DMS 273 treated with DMSO at 0.1 percent for 48 hours (cell line): ENCODE measurements around the gene CAPN1.
"Not testable (repeated sequence)": the region's sequence is repeated elsewhere in the genome, so short reads cannot be mapped to it uniquely, and the experiment has no call there.

Source experiments
- DNase-seq: peaks from one replicate; lab custom pipeline; 2025; lab: John Stamatoyannopoulos, UW

CAPN1 gene

DNA sequence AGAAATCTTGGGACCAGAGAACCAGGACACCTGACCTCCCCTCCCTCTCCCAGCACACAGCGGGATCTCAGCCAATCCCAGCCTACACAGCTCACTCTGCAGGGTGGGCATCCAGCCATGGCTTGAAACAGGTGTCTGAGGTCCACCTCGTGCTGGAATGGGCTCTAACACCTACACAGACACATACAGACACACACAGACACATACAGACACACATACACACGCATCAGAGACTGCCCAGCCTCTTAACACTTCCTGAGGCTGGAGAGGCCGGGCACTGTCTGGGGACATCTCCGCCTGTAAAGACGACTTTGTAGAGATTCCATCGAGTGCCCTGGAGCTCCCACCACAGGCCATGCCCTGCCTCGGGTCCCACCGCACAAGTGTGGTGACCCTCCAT lies 36.7 kb downstream of the CAPN1 start:
- no peak for DNase-seq

DNA sequence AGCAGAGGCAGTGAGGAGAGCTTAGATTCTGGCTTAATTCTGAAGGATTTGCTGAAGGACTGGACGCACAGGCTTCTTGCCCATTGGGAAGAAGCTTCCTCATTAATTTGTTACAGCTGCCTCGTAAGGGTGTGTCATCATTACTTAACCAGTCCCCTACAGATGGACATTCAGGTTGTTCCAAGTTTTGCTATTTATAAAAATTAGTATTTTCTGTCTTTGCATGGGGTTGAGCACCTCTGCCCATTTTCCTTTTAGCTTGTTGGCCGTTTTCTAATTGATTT lies 38.1 kb downstream of the CAPN1 start:
- DNase-seq, result no peak

DNA sequence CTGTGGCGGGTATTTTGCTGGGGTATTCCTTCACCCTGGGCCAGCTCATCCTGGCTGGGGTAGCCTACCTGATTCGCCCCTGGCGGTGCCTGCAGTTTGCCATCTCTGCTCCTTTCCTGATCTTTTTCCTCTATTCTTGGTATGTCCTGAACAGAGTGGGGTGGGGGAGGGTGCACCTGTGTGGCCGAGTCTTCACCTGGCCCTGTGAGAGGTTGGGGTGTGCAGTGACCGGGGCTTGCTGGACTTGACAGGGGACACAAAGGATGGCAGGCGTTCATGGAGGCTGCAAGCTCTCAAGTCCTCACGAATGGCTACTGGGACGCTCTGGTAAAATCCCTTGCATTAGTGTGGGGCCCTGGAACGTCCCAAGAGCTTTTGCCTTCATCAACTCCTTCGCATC lies 39.3 kb downstream of the CAPN1 start:
- DNase-seq, result no peak

DNA sequence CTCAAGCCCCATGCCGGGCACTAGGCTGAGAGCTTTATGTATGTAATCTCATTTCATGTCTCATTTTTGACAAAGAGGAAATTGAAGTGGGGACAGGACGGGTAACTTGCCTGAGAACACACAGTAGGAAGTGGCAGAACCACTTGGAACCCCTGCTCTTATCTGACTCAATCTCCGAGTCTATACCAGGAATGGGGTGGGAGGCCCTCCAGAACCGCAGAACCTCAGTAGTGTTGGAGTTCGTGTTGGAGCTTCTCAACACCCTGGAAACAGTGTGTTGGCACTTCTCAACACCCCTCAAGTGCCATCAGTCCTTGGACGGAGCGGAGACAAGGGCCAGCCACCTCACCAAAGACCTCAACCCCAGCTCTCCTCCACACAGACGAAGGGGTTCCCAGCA lies 41.3 kb downstream of the CAPN1 start:
- no peak for DNase-seq

DNA sequence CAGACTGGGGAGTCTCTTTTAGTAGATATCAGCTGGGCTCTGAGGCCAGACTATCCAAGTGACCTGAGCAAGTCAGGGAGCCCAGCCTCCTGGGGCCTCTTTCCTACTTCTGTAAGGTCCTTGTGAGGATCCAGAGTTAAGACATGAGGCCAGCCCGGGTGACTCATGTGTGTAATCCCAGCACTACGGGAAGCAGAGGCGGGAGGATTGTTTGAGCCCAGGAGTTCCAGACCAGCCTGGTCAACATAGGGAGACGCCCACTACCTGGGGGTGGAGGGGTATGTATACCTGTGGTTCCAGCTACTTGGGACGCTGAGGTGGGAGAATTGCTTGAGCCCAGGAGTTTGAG lies 43.2 kb downstream of the CAPN1 start:
- no peak for DNase-seq

DNA sequence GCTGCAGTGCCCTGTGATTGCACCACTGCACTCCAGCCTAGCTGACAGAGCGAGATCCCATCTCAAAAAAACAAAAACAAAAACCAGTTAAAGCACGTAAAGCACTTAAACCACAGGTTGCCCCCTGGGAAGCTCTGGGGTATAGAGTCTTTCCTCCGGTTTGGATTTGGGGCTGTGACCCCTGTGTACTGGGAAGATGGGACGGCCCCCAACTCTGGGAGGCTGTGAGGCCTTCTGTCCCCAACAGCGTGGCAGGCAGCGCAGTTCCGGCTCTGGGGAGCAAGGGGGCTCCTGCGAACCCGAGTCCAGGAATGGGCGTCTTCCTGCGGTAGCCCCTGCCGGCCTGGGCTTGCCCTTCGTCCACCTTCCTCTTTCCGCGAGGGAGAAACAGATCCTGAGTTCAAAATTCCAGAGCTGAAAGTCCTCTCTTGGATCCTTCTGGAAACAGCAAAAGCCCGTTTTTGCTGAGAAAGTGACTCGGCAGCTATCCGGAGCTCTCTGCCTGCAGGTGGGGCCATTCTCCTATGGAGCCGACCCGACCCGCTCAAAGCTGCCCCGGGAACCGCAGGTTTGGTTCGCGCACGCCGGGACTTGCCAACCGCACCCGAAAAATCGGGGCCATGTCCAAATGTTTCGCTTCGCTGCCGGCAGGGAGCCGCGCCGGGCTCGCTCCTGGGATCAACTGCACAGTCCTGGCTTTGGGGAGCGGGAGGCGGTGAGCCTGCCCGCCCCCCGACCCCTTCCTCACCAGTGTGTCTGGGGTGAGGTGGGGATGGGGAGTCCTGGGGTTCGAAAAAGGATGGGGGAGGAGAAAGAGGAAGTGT lies 43.8 kb downstream of the CAPN1 start:
- DNase-seq, result no peak

DNA sequence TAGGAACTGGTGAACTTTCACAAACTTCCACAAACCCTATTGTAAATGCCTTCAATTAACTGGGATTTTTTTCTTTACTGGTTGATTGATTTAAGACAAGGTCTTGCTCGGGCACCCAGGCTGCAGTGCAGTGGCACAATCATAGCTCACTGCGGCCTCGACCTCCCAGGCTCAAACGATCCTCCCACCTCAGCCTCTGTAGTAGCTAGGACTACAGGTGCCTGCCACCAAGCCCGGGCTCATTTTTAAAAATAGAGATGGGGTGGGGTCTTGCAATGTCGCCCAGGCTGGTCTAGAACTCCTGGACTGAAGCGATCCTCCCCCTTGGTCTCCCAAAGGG lies 44.3 kb downstream of the CAPN1 start:
- no peak for DNase-seq

DNA sequence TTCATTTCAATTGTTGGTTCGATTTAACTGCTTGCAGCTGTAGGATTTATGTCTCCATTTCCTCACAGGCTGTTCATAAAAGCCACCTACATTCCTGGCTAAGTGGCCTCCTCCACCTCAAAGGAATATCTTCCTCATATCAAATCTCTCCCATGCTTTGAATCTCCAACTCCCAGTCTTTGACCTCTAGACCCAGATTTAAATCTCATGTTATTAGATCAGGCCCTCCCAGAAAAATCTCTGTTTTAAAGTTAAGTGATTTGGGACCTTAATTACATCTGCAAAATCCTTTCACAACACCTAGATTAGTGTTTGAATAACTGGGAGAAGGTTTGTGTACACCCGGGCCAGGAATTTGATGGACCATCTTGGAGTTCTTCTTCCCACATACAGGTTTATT lies 46.2 kb downstream of the CAPN1 start:
- DNase-seq, result no peak

DNA sequence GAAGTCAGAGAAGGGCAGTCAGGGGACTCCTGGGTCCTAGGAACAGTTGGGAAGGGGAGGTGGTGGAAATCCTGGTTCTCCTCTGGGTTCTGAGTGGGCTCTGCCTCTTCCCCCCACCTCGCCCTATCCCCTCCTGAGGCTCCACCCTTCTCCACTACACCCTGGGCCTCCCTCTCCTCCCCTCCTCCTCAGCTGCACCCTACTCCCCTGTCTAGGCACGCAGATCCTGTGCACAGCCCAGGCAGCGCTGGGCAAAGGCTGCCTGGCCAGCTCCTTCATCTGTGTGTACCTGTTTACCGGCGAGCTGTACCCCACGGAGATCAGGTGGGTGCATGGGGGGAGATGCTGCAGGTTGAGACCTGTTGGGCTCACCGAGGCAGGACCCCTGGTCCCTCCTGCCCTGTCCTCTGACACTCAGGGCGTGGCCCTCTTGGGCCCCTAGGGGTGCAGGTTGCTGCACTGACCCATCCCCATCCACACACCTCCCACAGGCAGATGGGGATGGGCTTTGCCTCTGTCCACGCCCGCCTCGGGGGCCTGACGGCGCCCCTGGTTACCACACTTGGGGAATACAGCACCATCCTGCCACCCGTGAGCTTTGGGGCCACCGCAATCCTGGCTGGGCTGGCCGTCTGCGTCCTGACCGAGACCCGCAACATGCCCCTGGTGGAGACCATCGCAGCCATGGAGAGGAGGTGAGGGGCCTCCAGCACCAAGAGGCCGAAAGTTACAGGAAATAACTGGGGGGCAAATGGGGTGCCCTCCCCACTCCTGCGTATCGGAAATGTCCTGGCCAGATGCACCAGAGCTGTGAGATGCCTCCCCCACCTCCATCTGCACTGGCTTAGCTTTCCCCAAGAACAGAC lies 54.7 kb downstream of the CAPN1 start:
- no peak for DNase-seq

DNA sequence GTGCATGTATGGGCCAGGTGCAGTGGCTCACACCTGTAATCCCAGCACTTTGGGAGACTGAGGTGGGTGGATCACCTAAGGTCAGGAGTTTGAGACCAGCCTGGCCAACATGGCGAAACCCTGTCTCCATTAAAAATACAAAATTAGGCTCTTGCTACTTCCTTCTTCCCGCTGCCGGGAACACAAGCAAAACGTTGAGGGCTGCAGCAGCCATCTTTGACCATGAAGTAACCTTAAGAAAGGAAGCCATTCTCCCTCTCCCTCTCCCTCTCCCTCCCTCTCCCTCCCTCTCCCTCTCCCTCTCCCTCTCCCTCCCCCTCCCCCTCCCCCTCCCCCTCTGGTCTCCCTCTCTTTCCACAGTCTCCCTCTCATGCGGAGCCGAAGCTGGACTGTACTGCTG lies 56.6 kb downstream of the CAPN1 start:
- DNase-seq, result not testable (repeated sequence)

DNA sequence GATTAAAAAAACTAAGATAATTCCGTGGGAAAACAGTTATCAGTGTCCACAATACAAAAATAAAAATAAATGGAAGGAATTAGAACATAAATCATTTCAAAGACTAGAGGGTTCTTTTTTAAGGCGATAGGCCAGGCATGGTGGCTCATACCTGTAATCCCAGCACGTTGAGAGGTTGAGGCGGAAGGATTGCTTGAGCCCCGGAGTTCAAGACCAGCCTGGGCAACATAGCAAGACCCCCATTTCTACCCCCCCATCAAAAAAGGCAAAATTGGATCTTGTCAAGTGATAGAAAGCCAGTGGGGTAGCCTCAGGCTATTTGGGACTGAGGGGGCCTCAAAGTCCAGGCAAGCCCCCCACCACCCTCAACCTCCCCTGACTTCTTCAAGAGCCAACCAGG lies 59.4 kb downstream of the CAPN1 start:
- no peak for DNase-seq

DNA sequence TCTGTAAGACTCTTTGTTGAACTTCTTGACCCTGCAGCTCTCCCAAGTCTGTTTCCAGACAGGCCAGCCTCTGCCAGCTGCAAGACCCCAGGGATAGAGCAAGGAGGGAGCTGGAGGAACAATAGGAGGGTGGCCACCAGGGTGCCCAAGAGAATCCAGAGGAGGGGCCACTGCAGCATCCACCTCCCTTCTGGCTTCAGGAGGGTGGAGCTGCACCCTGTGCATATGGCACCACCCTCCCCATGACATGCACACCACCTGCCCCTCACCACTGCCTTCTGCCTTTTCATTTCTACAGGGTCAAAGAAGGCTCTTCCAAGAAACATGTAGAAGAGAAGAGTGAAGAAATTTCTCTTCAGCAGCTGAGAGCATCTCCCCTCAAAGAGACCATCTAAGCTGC lies 60.0 kb downstream of the CAPN1 start:
- no peak for DNase-seq

DNA sequence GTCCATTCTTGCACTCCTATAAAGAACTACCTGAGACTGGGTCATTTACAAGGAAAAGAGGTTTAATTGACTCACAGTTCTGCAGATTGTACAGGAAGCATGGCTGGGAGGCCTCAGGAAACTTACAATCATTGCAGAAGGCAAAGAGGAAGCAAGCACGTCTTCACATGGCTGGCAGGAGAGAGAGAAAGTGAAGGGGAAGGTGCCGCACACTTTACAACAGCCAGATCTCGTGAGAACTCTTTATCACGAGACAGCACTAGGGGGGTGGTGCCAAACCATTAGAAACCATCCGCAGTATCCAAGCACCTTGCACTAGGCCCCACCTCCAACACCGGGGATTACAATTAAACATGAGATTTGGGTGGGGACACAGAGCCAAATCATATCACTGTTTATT lies 60.7 kb downstream of the CAPN1 start:
- no peak for DNase-seq

DNA sequence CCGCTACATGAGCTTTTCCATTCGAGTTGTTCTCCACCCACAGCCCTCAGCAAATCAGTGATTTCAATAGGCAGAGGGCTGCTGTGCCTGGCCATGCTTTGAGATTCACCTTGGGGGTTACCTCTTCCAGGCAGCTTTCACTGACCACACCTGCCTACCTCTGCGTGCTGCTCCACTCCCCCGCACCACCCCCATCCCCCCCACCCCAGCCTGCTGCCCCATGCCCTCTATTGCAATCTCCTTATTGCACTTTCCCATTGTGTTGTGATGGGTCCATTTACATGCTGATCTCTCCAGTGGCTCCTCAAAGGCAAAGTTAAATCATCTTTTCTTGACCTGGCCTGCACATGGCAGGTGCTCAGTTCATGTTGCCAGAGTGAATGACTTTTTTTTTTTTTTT lies 62.1 kb downstream of the CAPN1 start:
- DNase-seq, result no peak

DNA sequence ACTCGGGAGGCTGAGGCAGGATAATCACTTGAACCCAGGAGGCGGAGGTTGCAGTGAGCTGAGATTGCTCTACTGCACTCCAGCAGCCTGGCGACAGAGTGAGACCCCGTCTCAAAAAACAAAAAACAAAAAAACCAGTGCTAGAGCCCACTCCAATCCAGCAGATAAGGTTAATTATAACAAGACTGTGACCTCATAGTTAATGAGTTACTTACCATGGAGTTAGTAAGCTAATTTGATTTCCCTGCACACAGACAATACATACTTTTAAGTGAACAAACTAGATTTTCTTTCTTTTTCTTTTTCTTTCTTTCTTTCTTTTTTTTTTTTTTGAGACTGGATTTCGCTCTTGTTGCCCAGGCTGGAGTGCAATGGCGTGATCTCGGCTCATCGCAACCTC lies 63.3 kb downstream of the CAPN1 start:
- not testable (repeated sequence) for DNase-seq

DNA sequence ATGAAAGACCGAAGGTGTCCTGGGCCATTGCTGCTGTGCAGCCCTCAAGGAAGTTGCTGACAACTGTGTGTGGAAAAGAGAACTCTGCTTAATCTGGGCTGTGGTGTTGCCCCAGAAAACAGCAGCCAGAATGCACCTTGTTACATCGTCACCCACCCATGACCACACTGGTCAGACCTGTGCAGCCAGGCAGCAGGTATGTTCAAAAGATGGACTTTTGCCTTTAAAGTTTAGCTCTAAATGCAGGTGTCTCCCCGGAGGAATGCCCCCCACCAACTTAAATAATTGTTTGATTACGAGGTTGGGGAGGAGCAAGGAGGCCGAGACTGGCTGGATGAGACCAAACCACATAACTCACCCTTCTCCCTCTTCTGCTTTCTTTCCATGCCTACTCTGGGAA lies 64.8 kb downstream of the CAPN1 start:
- no peak for DNase-seq

DNA sequence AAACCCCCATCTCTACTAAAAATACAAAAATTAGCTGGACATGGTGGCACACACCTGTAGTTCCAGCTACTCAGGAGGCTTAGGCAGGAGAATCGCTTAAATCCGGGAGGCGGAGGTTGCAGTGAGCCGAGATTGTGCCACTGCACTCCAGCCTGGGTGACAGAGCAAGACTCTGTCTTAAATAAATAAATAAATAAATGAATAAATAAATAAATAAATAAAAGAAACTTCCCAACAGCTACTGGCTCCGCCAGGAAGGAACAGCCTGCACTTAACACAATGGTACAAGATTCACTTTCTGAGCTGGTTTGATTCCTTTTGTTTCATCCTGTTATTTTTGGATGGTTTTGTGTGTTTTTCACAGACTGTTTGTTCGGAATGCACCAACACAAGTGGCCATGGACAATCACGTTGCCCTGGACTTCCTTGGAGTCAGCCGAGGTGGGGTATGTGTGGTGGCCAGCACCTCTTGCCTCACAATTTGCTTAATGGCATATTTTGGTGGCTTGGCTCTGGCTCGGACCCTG lies 66.5 kb downstream of the CAPN1 start:
- DNase-seq, result not testable (repeated sequence)

DNA sequence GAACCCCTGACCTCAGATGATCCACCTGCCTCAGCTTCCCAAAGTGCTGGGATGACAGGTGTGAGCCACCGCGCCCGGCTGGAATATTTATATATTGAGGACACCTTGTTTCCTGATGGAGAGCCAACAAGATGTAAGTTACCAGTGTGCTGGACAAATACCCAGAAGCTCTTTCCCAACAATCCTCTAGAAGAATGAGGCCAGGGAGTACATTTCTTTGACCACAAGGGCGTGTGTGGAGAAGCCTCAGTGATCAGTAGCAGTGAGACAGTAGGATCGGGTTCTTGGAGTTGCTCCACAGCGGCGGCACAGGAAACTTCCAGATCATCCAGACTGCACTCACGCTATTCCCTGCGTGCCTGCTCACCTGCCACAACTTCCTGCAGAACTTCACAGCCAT lies 69.7 kb downstream of the CAPN1 start:
- DNase-seq, result no peak

DNA sequence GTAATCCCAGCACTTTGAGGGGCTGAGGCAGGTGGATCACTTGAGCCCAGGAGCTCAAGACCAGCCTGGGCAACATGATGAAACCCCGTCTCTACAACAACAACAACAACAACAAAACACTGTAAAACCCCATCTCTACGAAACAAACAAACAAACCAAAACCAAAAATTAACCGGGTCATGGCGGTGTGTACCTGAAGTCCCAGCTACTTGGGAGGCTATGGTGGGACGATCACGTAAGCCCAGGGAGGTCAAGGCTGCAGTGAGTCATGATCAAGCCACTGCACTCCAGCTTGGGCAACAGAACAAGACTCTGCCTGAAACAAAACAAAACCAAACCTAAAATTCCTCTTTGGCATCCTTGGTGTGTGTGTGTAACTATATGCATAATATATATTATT lies 73.0 kb downstream of the CAPN1 start:
- no peak for DNase-seq

DNA sequence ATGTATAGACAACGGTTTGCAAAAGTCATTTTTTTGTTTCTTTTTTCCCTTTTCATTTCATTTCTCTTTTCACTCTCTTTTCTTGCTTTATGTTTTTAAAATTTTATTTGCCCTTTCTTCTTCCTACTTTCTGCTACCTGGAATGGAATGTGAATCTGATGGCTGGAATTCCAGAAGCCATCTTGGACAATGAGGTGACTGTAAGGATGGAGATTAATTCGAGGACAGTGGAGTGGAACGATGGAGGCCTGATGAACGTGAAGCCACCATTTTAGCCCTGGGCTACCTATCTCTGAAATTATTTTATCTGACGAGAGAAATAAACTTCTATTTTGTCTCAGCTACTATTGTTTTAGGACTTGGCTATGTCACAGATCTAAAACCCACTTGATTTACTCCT lies 77.3 kb downstream of the CAPN1 start:
- DNase-seq, result no peak

DNA sequence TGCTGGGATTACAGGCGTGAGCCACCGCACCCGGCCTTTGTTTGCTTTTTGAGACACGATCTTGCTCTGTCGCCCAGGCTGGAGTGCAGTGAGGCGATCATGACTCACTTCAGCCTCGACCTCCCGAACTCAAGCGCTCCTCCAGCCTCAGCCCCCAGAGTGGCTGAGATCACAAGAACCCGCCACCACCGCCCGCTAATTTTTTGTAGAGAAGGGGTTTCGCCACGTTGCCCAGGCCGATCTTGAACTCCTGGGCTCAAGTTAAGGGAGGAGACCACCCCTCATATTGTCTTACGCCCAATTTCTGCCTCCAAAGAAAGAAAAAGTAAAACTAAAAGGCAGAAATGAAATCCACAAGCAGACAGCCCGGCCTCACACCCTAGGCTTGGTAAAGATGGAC lies 78.6 kb downstream of the CAPN1 start:
- DNase-seq, result no peak

DNA sequence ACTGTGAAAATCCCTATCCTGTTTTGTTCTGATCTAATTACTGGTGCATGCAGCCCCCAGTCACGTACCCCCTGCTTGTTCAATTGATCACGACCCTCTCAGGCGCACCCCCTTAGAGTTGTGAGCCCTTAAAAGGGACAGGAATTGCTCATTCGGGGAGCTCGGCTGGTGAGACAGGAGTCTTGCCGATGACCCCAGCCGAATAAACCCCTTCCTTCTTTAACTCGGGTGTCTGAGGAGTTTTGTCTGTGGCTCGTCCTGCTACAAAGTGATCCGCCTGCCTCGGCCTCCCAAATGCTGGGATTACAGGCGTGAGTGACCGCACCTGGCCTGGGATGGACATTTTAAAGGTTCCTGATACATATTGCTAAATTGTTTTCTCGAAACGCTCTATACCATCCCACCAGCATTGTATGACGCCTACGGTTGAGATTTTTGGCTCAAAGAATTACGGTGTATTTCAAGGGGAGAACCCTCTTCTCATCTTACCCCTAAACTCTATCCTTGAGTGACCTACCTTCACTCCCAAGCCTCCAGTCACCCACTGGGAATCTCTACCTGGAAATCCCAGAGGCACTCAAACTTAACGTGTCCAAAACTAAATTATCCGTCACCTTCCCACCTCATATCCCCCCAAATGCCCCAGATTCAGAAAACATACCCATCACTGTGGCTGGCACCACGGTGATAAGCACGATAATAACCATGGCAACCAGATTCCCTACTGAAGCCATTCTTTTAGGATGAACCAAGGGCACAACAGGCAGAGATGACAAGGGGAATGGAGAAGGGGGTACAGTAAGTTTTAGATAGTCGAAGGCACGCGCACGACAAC lies 79.2 kb downstream of the CAPN1 start:
- DNase-seq, result no peak
